ENCODE measurements around the gene PYDC1.
"Not testable (repeated sequence)": the region's sequence is repeated elsewhere in the genome, so short reads cannot be mapped to it uniquely, and the experiment has no call there.

Gene PYDC1

GRCh38 chr16:31179219-31179746, 37.7 kb downstream of the PYDC1 start:
- DNase-seq = no peak

- DNase-seq = peak in 4 of 5 donors; percentile 30 to 68 (median 42)
Observed at GRCh38 chr16:31177136-31177535, 39.8 kb downstream of the PYDC1 start.

- DNase-seq = not testable (repeated sequence)
Observed at GRCh38 chr16:31170048-31170447, 46.9 kb downstream of the PYDC1 start.

GRCh38 chr16:31168848-31169247, 48.1 kb downstream of the PYDC1 start:
- DNase-seq = no peak

- no peak for DNase-seq
Observed at GRCh38 chr16:31167315-31167714, 49.6 kb downstream of the PYDC1 start.

Measured in T-helper 1 cell (primary cell).